MM.1S (cell line): Measurements from ENCODE around the gene GLA.

Experiments used
- DNase-seq: peaks from one replicate; pipeline ENCODE4 v3.0.0-alpha.2; 2015
- H2AFZ ChIP-seq: fragments of 300-600 bp; sonication (generic); 2 replicates; pipeline ENCODE4 v1.6.0; 2016; ENCODE audit warnings: antibody characterized with exemption, low read length
- H3F3A ChIP-seq: fragments of 300-600 bp; sonication (generic); 2 replicates; pipeline ENCODE4 v1.6.1; 2016; ENCODE audit warnings: mild to moderate bottlenecking, antibody characterized with exemption, low read length, moderate library complexity, mixed read lengths; ENCODE audit not compliant: insufficient read depth
- H3K27ac ChIP-seq: fragments of 300-600 bp; sonication (generic); 2 replicates; pipeline ENCODE4 v1.5.1; 2016; ENCODE audit warnings: mild to moderate bottlenecking, low read length
- H3K27me3 ChIP-seq: fragments of 300-600 bp; sonication (generic); replicated peaks from 2 replicates; pipeline ENCODE4 v1.6.0; 2016; ENCODE audit warnings: low read length; ENCODE audit not compliant: insufficient read depth
- H3K36me3 ChIP-seq: fragments of 300-600 bp; sonication (generic); replicated peaks from 2 replicates; pipeline ENCODE4 v1.6.1; 2016; ENCODE audit warnings: mild to moderate bottlenecking, low read length, mixed read lengths; ENCODE audit not compliant: insufficient read depth
- H3K4me1 ChIP-seq: fragments of 300-600 bp; sonication (generic); 2 replicates; pipeline ENCODE4 v1.6.1; 2016; ENCODE audit warnings: low read length, mixed read lengths
- H3K4me2 ChIP-seq: fragments of 300-600 bp; sonication (generic); 2 replicates; pipeline ENCODE4 v1.6.0; 2016; ENCODE audit warnings: low read depth, low read length
- H3K4me3 ChIP-seq: fragments of 300-600 bp; sonication (generic); 2 replicates; pipeline ENCODE4 v1.5.1; 2016; ENCODE audit warnings: low read length, mixed read lengths
- H3K79me2 ChIP-seq: fragments of 300-600 bp; sonication (generic); 2 replicates; pipeline ENCODE4 v1.6.1; 2016; ENCODE audit warnings: mixed run types, low read length, mixed read lengths
- H3K9ac ChIP-seq: fragments of 300-600 bp; sonication (generic); 2 replicates; pipeline ENCODE4 v1.6.1; 2016; ENCODE audit warnings: low read length, mixed read lengths
- H3K9me2 ChIP-seq: fragments of 300-600 bp; sonication (generic); replicated peaks from 2 replicates; pipeline ENCODE4 v1.6.1; 2016; ENCODE audit warnings: mild to moderate bottlenecking, low read length, mixed read lengths; ENCODE audit not compliant: insufficient read depth
- H3K9me3 ChIP-seq: fragments of 300-600 bp; sonication (generic); replicated peaks from 2 replicates; pipeline ENCODE4 v1.6.1; 2016; ENCODE audit warnings: mild to moderate bottlenecking, low read length, mixed read lengths; ENCODE audit not compliant: insufficient read depth
- H4K20me1 ChIP-seq: fragments of 300-600 bp; sonication (generic); 2 replicates; pipeline ENCODE4 v1.6.1; 2016; ENCODE audit warnings: mild to moderate bottlenecking, low read length, moderate library complexity, mixed read lengths; ENCODE audit not compliant: insufficient read depth
- EZH2 ChIP-seq: fragments of 300-600 bp; sonication (generic); optimal IDR thresholded peaks from 2 replicates; pipeline ENCODE3; 2017; ENCODE audit warnings: low read depth, mild to moderate bottlenecking, antibody characterized with exemption, low read length, mixed read lengths
- EZH2phosphoT487 ChIP-seq: fragments of 300-600 bp; sonication (generic); IDR thresholded peaks from 2 replicates; pipeline ENCODE4 v1.6.1; 2018; ENCODE audit warnings: antibody characterized with exemption, low read length
- TF ChIP-seq, protein P1 (sequence below): fragments of 300-600 bp; sonication (generic); IDR thresholded peaks from 2 replicates; pipeline ENCODE4 v1.5.1; 2016; ENCODE audit warnings: antibody characterized with exemption, low read length, mixed read lengths

The GLA gene

DNA sequence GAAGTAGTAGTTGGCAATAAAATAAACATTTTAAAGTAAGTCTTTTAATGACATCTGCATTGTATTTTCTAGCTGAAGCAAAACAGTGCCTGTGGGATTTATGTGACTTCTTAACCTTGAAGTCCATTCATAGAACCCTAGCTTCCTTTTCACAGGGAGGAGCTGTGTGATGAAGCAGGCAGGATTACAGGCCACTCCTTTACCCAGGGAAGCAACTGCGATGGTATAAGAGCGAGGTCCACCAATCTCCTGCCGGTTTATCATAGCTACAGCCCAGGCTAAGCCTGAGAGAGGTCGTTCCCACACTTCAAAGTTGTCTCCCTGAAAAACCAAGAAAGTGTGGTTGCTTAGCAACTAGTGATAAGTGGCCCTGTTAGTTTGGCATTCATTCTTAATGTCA lies 9.9 kb downstream of the GLA start:
- Histone ChIP-seq H3K79me2 (peaks cover under 1% of the 10 kb centered on the region; the same call in 1 of the 2 replicates), H3K27me3 (no peaks in the 10 kb centered on the region), H3K4me3 (no peak overlapping the region), H3K9me3 (no peaks in the 10 kb centered on the region), H3K9ac (no peak overlapping the region), H3K36me3 (no peaks in the 10 kb centered on the region), H3K9me2 (no peaks in the 10 kb centered on the region), H3K4me1 (no peaks in the 10 kb centered on the region), H4K20me1 (no peaks in the 10 kb centered on the region), H2AFZ (no peak overlapping the region), H3F3A (peaks cover 25% of the 10 kb centered on the region; the same call in 1 of the 2 replicates), H3K27ac (no peak overlapping the region), H3K4me2 (no peak overlapping the region)
- DNase-seq: no peak
- no peak for TF ChIP-seq EZH2
- no peak for TF ChIP-seq EZH2phosphoT487
- TF ChIP-seq, protein P1, sequence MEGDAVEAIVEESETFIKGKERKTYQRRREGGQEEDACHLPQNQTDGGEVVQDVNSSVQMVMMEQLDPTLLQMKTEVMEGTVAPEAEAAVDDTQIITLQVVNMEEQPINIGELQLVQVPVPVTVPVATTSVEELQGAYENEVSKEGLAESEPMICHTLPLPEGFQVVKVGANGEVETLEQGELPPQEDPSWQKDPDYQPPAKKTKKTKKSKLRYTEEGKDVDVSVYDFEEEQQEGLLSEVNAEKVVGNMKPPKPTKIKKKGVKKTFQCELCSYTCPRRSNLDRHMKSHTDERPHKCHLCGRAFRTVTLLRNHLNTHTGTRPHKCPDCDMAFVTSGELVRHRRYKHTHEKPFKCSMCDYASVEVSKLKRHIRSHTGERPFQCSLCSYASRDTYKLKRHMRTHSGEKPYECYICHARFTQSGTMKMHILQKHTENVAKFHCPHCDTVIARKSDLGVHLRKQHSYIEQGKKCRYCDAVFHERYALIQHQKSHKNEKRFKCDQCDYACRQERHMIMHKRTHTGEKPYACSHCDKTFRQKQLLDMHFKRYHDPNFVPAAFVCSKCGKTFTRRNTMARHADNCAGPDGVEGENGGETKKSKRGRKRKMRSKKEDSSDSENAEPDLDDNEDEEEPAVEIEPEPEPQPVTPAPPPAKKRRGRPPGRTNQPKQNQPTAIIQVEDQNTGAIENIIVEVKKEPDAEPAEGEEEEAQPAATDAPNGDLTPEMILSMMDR: no peak

DNA sequence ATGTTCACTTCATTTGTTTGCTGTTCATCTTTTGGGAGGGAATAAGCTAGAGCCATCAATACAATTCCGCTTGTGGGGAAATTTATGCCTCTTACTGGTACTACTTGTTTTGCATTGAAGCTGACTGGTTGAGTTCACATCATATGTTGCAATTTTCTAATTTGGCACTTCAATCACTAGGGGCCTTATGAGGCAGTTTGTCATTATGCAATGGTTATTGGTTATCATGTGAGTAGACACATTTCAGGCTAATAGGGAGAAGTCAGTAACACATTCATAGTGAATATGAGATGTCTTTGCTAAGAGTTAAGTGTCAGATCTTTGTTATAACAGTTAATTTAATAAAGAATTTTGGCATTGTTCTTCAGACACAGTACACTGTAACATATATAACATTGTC lies 11.9 kb downstream of the GLA start:
- DNase-seq: no peak
- H3K36me3 ChIP-seq: peaks cover 4% of the 10 kb centered on the region; the same call in 1 of the 2 replicates
- no peak overlapping the region for H2AFZ ChIP-seq
- no peak for TF ChIP-seq EZH2
- TF ChIP-seq, protein P1: no peak
- TF ChIP-seq EZH2phosphoT487: no peak
- H3K9ac ChIP-seq: no peak overlapping the region
- no peak overlapping the region for H3K4me2 ChIP-seq
- no peaks in the 10 kb centered on the region for H3K9me3 ChIP-seq
- peaks cover 25% of the 10 kb centered on the region for H3F3A ChIP-seq
- no peak overlapping the region for H3K4me3 ChIP-seq
- peaks cover 20% of the 10 kb centered on the region for H3K79me2 ChIP-seq
- H3K27ac ChIP-seq: no peak overlapping the region
- no peaks in the 10 kb centered on the region for H3K9me2 ChIP-seq
- H4K20me1 ChIP-seq: no peaks in the 10 kb centered on the region
- H3K27me3 ChIP-seq: no peaks in the 10 kb centered on the region
- H3K4me1 ChIP-seq: no peaks in the 10 kb centered on the region

DNA sequence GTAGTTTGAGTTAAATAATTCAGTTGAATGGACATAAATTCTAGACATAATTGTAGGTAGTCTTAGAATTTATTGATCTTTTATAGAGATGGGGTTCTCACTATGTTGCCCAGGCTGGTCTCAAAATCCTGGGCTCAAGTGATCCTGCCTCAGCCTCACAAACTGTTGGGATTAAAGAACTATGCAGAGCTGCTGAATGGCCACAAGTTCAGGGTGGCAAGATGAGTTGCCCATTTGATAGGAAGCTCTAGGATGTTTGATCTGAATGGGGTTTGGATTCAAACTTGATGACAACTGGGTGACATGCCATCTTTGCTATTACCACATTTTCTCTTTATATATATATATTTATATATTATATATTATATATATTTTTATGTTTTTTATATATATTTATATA lies 13.4 kb downstream of the GLA start:
- H3K27ac ChIP-seq: no peak overlapping the region
- H3K9me3 ChIP-seq: no peaks in the 10 kb centered on the region
- no peak overlapping the region for H3K4me2 ChIP-seq
- H3K27me3 ChIP-seq: no peaks in the 10 kb centered on the region
- H3K4me1 ChIP-seq: no peaks in the 10 kb centered on the region
- H3K79me2 ChIP-seq: peaks cover 20% of the 10 kb centered on the region
- H3K9ac ChIP-seq: no peak overlapping the region
- TF ChIP-seq, protein P1: no peak
- TF ChIP-seq EZH2phosphoT487: no peak
- no peak for TF ChIP-seq EZH2
- peaks cover 4% of the 10 kb centered on the region; the same call in 1 of the 2 replicates for H3K36me3 ChIP-seq
- peaks cover 25% of the 10 kb centered on the region for H3F3A ChIP-seq
- DNase-seq: no peak
- H3K4me3 ChIP-seq: no peak overlapping the region
- H3K9me2 ChIP-seq: no peaks in the 10 kb centered on the region
- H2AFZ ChIP-seq: no peak overlapping the region
- H4K20me1 ChIP-seq: no peaks in the 10 kb centered on the region
